GM21786 (cell line): ENCODE measurements around the gene PECR.
"Not testable (repeated sequence)": the region's sequence is repeated elsewhere in the genome, so short reads cannot be mapped to it uniquely, and the experiment has no call there.

Source experiments
- ATAC-seq: cut with Tn5 transposase; IDR thresholded peaks from one replicate; pipeline ENCODE4 v1.9.1; 2021; ENCODE audit not compliant: unreplicated experiment

The PECR gene

GRCh38 chr2:216031960-216032689, 49.5 kb downstream of the PECR start:
- ATAC-seq: peak; percentile 79

GRCh38 chr2:216030216-216030615, 51.4 kb downstream of the PECR start:
- ATAC-seq: no peak

GRCh38 chr2:216029416-216030129, 52.0 kb downstream of the PECR start:
- ATAC-seq: no peak

GRCh38 chr2:216024779-216025336, 56.8 kb downstream of the PECR start:
- ATAC-seq: no peak

- ATAC-seq: peak; percentile 91
Measured at GRCh38 chr2:216023055-216023648, 58.5 kb downstream of the PECR start.

GRCh38 chr2:216021768-216022565, 59.6 kb downstream of the PECR start:
- no peak for ATAC-seq

GRCh38 chr2:216018709-216019108, 62.9 kb downstream of the PECR start:
- ATAC-seq: no peak

GRCh38 chr2:216017365-216017764, 64.2 kb downstream of the PECR start:
- peak; percentile 35 for ATAC-seq

- ATAC-seq: no peak
Measured at GRCh38 chr2:216016581-216016980, 65.0 kb downstream of the PECR start.

- peak; percentile 85 for ATAC-seq
Measured at GRCh38 chr2:216015722-216016464, 65.7 kb downstream of the PECR start.

GRCh38 chr2:216014986-216015385, 66.6 kb downstream of the PECR start:
- ATAC-seq: no peak

- no peak for ATAC-seq
Measured at GRCh38 chr2:216014006-216014405, 67.6 kb downstream of the PECR start.

GRCh38 chr2:216013080-216013909, 68.3 kb downstream of the PECR start, which contains the start of gene MREG:
Gene MREG, minus strand, starts transcription at chr2:216013551. Its CDS starts 224 bp downstream, at chr2:216013327.
- peak; percentile 33 for ATAC-seq

- no peak for ATAC-seq
Measured at GRCh38 chr2:216012830-216013079, 68.9 kb downstream of the PECR start.

GRCh38 chr2:216012133-216012829, 69.3 kb downstream of the PECR start:
- no peak for ATAC-seq

- not testable (repeated sequence) for ATAC-seq
Measured at GRCh38 chr2:216009215-216009614, 72.4 kb downstream of the PECR start.

- ATAC-seq: no peak
Measured at GRCh38 chr2:216008387-216008786, 73.2 kb downstream of the PECR start.

GRCh38 chr2:216006164-216006663, 75.4 kb downstream of the PECR start:
- peak; percentile 47 for ATAC-seq
